Measurements from ENCODE around the gene XXYLT1.

The XXYLT1 gene

GRCh38 chr3:195106418-195106906 is 164.5 kb downstream of the XXYLT1 start:
- peak; percentile 28 for DNase-seq

- no peak for DNase-seq
Observed at GRCh38 chr3:195105841-195106417, 165.0 kb downstream of the XXYLT1 start.

- DNase-seq: no peak
Observed at GRCh38 chr3:195105389-195105788, 165.6 kb downstream of the XXYLT1 start.

GRCh38 chr3:195104340-195104739 is 166.6 kb downstream of the XXYLT1 start:
- no peak for DNase-seq

GRCh38 chr3:195103623-195104022 is 167.3 kb downstream of the XXYLT1 start:
- no peak for DNase-seq

- DNase-seq: peak; percentile 51
Observed at GRCh38 chr3:195102609-195103467, 168.1 kb downstream of the XXYLT1 start.

- no peak for DNase-seq
Observed at GRCh38 chr3:195101927-195102608, 168.9 kb downstream of the XXYLT1 start.

- no peak for DNase-seq
Observed at GRCh38 chr3:195101001-195101583, 169.9 kb downstream of the XXYLT1 start.

- no peak for DNase-seq
Observed at GRCh38 chr3:195099951-195100785, 170.8 kb downstream of the XXYLT1 start.

- DNase-seq: no peak
Observed at GRCh38 chr3:195098741-195099525, 172.0 kb downstream of the XXYLT1 start.

GRCh38 chr3:195097331-195098255 is 173.4 kb downstream of the XXYLT1 start:
- no peak for DNase-seq

GRCh38 chr3:195096484-195097330 is 174.3 kb downstream of the XXYLT1 start:
- no peak for DNase-seq

GRCh38 chr3:195096053-195096452 is 174.9 kb downstream of the XXYLT1 start:
- DNase-seq: no peak

- no peak for DNase-seq
Observed at GRCh38 chr3:195095704-195096036, 175.3 kb downstream of the XXYLT1 start.

GRCh38 chr3:195095035-195095703 is 175.8 kb downstream of the XXYLT1 start:
- DNase-seq: no peak

GRCh38 chr3:195094191-195094921 is 176.6 kb downstream of the XXYLT1 start:
- DNase-seq: no peak

- no peak for DNase-seq
Observed at GRCh38 chr3:195093731-195094130, 177.2 kb downstream of the XXYLT1 start.
